ENCODE measurements around the gene CIART.
"Not testable (repeated sequence)": the region's sequence is repeated elsewhere in the genome, so short reads cannot be mapped to it uniquely, and the experiment has no call there.

Gene CIART

DNA sequence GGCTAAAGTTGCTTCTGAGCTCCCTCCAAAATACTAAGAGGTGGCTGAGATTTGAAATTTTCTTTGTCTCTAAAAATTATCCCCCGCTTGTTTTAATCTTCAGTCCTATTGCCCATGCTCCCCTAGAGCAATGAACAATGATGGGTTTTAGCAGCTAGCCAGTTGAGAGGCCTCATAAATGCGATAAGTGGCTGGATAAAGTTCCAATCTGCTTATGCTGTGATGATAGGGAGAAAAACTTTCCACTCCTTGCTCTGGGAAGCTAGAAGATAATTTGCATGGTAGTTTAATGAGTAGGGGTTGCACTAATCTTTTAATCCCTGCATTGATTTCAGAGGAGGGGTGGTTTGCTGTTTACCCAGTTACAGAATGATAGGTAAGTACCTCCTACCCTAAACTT is 29.4 kb downstream of the CIART start:
- no peak for DNase-seq

DNA sequence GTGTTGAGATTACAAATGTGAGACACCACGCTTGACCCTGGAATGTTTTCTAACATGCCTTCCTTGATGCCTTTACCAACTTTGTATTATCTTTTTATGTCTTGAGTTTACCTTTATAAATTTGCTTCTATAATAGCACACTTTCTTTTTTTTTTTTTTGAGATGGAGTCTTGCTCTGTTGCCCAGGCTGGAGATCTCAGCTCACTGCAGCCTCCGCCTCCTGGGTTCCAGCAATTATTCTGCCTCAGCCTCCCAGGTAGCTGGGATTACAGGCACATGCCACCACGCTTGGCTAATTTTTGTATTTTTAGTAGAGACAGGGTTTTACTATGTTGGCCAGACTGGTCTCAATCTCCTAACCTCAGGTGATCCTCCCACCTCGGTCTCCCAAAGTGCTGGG is 32.3 kb downstream of the CIART start:
- not testable (repeated sequence) for DNase-seq

DNA sequence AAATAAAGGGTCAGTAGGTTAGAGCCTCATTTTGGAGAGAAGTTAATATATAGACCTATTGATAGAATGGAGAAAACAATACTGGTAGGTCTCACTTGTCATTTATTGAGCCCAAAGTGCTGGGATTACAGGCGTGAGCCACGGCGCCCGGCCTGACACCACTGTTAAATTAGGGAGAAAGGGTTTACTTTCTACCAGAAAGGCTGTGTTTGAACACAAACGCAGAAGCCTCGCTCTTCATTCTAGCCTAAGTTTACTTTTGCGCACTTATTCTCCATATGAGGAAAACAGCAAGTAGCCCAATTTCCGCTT is 38.3 kb downstream of the CIART start:
- no peak for DNase-seq

DNA sequence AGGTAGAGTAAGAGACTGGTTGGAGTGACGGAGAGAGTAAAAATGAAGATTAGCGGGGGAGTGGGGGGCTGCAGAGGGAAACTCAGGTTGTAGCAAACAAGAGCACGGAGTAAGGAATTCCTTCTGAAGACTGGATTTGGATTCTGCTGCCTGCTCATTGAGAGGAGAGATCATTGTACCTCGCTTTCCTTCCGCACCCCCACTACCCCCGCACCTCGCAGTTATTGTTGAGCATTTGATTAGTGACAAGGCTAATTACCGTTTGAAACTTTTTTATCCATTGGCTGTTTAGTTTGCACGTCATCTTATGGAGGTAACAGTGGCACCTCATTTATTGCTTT is 39.4 kb downstream of the CIART start:
- no peak for DNase-seq

DNA sequence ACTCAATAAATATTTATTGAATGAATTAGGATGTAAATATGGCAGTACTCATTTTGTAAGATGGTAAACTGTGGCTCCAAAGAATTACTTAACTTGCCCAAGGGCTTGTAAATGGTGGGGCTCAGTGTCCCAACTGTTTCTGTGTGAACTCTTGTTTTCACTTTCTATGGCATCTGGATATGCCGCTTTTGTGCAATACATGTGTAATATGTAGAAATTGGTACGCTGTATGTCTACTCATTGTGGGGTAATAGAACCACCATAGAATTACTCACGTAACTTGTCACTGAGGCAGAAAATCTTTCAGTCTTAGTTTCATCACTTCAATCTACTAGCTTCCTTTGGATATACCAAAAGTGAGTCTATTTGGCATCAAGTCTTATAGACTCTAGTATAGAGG is 40.0 kb downstream of the CIART start:
- no peak for DNase-seq

DNA sequence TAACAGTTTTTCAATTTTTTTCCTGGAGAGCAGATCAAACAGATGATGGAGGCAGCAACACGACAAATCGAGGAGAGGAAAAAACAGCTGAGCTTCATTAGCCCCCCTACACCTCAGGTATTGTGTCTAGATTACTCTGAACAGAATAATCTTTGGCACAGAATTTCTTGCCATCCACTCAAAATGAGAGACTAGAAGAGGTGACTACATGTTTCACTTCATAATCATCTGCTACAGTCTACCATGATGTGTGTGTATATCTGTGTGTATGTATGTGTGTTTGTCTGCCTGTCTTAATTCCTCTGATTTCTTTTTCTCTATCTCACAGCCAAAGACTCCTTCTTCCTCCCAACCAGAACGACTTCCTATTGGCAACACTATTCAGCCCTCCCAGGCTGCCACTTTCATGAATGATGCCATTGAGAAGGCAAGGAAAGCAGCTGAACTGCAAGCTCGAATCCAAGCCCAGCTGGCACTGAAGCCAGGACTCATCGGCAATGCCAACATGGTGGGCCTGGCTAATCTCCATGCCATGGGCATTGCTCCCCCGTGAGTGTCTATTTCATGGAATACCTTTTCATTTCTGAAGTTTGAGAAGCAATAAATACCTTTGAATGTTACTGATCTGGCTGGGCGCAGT is 50.4 kb downstream of the CIART start:
- DNase-seq, result no peak

Measured in SHP77 (cell line).